ENCODE results near the gene DENND6A.
A peak's percentile ranks its signal among the peaks of the same experiment; 100 is the strongest.
"Not testable (repeated sequence)": the region's sequence is repeated elsewhere in the genome, so short reads cannot be mapped to it uniquely, and the experiment has no call there.

Gene DENND6A

GRCh38 chr3:57624801-57625200, 68.1 kb downstream of the DENND6A start:
- DNase-seq, result no peak

DNA sequence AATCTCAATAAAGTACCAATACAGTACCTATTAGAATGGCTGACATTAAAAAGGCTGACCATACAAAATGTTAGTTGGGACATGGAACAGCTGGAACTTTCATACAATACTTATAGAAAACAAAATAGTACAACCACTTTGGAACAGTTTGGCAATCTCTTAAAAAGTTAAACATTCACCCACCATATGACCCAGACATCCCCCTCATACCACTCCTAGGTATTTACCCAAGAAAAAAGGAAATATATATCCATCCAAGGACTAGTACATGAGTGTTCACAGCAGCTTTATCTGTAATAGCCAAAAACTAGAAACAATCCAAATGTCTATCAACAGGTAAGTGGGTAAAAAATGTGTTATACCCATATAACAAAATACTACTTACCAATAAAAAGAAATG, 70.5 kb downstream of the DENND6A start:
- no peak for DNase-seq

DNA sequence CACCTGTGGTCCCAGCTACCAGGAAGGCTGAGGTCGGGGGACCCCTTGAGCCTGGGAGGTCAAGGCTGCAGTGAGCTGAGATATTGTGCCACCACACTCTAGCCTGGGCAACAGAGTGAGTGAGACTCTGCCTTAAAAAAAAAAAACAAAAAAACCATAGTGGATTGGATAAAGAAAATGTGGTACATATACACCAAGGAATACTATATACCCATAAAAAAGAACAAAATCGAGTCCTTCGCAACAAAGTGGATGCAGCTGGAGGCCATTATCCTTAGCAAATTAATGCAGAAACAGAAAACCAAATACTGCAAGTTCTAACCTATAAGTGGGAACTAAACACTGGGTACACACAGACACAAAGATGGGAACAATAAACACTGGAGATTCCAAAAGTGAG, 75.1 kb downstream of the DENND6A start:
- DNase-seq, result no peak

DNA sequence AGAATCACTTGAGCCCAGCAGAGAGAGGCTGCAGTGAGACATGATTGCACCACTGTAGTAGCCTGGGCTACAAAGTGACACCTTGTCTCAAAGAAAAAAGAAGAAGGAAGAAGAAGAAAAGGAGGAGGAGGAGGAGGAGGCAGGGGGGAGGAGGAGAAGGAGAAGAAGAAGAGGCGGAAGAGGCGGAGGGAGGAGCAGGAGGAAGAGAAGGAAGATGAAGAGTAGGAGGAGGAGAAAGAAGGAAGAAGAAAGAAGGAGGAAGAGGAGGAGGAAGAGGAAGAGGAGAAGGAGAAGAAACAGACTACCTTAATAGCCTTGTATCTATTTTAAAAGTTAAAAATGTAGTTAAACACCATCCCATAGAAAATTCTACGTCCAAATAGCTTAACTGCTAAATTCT, 76.6 kb downstream of the DENND6A start:
- DNase-seq, result no peak

- DNase-seq, result not testable (repeated sequence)
These were observed 81.0 kb downstream of the DENND6A start for GRCh38 chr3:57611870-57612269.

GRCh38 chr3:57605683-57606082, 87.2 kb downstream of the DENND6A start:
- DNase-seq, result no peak

GRCh38 chr3:57604971-57605370, 87.9 kb downstream of the DENND6A start:
- DNase-seq, result no peak

DNA sequence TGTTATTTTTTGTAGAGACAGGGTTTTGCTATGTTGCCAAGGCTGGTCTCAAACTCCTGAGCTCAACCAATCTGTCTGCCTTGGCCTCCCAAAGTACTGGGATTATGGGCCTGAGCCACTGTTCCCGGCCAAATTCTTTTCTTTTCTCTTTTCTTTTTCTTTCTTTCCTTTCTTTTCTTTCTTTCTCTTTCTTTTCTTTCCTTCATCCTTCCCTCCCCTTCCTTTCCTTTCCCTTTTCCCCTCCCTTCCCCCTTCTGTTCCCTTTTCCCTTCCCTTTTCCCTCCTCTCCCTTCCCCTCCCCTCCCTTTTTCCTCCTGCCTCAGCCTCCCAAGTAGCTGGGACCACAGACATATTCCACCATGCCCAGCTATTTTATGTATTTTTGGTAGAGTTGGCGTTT, 92.7 kb downstream of the DENND6A start:
- DNase-seq, result no peak

DNA sequence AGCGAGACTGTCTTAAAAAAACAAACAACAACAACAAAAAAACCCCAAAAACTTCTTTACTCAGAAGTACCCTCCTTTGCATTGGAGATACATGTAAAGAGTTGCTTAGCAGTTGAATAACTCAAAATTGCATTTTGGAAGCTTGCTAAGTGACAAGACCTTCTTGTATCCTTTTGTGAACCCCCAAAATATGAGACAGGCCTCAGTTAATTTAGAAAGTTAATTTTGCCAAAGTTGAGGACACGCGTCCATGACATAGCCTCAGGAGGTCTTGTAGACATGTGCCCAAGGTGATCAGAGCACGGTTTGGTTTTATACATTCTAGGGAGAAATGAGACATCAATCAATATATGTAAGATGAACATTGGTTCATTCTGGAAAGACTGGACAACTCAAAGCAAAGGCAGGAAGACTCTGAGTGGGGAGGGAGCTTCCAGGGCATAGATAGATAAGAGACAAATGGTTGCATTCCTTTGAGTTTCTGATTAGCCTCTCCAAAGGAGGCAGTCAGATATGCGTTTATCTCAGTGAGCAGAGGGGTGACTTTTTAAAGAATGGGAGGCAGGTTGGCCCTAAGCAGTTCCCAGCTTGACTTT, 94.0 kb downstream of the DENND6A start:
- no peak for DNase-seq

DNA sequence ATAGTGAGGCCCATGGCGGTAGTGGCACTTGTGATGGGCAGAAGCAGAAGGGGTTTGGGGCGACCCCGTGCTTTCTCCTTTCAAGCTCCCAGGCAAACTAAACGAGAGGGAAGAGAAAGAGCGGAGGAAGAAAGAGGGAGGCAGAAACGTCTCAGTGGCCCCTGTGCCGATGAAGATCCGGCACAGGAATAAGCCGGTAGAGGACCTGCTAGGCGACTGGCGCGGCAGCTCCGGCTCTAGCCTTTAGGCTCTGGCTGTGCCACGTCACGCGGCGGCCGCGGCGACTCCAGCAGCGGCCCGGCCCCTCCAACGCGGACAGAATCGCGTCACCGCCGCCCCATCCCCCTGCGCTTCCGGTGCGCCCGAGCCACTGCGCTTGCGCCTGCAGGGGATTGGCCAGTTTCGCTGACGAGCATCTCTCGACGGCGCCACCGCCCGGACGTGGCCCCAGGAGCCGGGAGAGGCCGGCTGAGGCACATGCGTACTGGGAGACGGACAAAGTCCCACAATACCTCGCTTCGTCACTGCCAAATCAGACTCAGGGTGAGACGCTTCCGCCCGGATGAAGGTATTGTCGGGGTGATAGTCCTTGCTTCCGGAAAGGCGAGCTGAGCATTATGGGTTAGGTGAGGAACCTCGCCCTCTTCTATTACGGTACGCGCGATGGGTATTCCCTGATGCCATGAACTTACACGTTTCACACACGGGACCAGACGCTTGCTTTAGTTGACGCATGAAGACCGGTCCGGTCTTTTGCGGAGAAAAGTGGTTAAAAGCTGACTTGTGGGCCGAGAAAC, 95.6 kb downstream of the DENND6A start, which contains the start of gene ARF4:
TSS of gene ARF4 (minus strand) at position 218 of the 797 bp plus-strand sequence. CDS start at position 14, 204 bp downstream.
- DNase-seq, result peak; percentile 99

DNA sequence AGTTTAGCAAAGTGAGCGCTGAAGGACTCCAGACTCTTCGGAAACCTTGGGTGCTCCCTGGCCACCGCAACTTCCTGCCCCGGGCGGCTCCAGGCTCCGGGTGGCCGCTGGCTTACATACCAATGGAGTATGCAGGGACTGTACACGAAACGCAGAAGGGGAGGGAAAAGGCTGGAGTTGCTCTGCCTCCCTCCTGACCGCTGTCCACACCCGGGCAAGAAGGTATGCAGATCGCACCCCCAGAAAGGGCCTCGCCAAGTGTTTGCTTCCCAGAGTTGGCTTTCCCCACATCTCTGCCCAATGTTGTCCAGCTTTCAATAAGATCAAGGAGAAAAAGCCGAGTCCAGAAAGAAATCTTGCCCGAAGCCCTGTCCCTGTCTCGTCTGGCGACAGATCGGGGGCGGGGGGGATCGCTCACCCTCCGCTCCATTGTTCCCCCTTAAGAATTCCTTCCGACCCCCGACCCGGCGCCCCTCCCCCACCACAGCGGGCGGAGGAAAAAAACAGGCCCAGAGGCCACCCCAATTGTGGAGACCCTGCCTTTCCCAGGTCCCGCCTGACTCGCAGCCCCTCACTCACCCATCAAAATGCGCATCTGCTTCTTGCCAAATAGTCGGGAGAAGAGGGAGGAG, 96.3 kb downstream of the DENND6A start:
- DNase-seq, result peak; percentile 55

DNA sequence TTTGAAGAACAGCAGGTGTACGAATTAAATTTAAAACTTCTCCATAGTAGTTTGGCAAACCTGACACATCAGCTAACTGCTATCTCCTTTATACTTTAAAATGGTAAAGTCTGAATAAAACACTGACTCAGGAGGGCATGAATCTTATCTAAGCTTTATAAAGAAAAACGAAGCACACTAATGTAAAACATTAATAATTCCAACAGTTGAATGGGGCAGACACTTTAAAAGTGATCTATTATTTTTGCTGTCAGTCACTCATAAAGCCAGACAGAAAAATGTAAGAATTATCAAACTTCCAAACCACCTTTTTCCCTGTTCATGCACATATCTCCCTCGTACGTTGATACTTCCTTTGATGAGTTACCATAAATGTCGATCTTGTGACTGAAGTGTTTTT, 98.3 kb downstream of the DENND6A start:
- DNase-seq, result no peak

GRCh38 chr3:57594144-57594543, 98.7 kb downstream of the DENND6A start:
- DNase-seq, result no peak

DNA sequence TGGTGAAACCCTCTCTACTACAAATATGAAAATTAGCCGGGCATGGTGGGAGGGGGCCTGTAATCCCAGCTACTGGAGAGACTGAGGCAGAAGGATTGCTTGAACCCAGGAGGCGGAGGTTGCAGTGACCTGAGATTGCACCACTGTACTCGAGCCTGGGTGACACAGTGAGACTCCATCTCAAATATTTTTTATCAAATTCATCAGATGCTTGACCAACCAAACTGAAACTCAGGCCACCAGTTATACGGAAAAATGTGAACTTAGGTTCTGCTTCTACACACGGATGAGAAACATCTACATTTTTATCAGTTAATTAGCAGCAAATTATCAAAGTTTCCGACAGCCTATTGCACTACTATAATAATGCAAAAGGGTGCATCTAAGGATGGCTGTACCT, 100.6 kb downstream of the DENND6A start:
- DNase-seq, result no peak

DNA sequence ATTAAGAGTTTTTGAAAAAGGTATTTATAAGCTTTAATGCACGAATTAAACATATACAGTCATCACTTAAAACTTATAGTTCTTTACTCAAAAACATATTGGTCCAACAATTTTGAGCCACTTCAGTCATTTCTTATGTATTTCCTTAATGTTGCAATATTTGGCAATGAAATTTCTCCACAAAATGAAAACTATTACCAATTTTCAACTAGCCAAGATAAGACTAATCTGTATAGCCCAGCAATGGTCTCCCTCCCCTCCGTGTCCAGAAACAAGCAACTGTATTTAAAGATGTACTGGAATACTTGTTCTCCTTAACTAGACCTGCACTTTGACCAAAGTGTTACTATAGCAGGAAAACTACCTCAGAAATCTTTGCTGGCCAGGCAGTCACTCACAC, 105.0 kb downstream of the DENND6A start:
- DNase-seq, result no peak

GRCh38 chr3:57586778-57587177, 106.1 kb downstream of the DENND6A start:
- DNase-seq, result no peak

GRCh38 chr3:57583544-57583943, 109.3 kb downstream of the DENND6A start:
- no peak for DNase-seq

DNA sequence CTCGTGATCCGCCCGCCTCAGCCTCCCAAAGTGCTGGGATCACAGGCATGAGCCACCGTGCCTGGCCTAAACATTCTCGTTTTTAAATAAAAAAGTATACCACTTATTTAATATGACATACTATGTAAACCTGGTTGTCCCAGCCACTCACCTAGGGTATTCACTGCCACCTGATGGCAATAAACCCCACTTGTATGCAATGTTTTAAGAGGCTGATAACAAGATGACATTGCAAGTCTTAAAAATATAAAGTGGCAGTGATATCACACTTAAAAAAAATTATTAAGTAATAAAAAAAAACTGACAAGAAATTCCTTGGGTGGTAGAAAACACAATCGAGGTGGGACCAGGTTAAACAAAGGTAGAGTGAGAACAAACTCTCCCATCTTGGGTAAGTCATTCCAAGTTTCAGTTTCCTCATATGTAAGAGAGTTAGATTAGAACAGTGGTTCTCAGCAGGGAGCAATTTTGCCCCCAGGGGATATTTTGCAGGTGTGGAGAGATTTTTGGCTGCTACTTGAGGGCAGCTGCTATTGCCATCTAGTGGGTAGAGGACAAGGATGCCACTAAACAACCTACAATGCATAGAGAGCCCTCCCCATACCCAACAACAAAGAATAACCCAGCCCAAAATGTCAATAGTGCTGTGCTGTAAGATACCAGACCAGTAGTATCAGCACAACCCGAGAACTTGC, 110.3 kb downstream of the DENND6A start:
- DNase-seq, result no peak

DNA sequence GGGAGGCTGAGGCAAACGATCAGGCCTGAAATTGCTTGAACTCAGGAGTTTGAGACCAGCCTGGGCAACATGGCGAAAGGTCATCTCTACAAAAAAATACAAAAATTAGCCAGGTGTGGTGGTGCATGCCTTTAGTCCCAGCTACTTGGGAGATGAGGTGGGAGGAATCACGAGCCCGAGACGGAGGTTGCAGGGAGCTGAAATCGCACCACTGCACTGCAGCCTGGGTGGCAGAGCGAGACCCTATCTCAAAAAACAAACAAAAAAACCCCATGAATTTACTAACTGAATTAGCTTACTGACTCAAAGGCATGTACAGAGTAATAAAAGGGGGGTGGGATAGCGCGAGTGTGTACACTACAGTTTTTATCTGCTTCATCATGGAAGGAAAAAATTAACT, 115.1 kb downstream of the DENND6A start:
- DNase-seq, result no peak

GRCh38 chr3:57575966-57576626, 116.8 kb downstream of the DENND6A start:
- no peak for DNase-seq
